ENCODE data around the gene TSGA10IP. TPM values are rescaled to one million over a fixed set of nuclear protein-coding genes. Genes with fewer than 3 reads are reported as not detected.

The TSGA10IP gene
- total and polyA plus RNA-seq, 12 donors: 0.01 TPM; not detected in 11

GRCh38 chr11:65982824-65983588 is 37.7 kb downstream of the TSGA10IP start:
- no peak overlapping the region for H3K4me3 ChIP-seq
- TF ChIP-seq CTCF (IDR thresholded peaks at IDR 0.05): no peak
- ATAC-seq (no peak), DNase-seq (no peak)
- peaks cover 0 to 23% (median 14%) of the 10 kb centered on the region in 9 donors for H3K36me3 ChIP-seq
- H3K4me1 ChIP-seq: peaks cover 0 to 6% (median 0%) of the 10 kb centered on the region in 9 donors
- no peaks in the 10 kb centered on the region for H3K9me3 ChIP-seq
- 73 to 78% methylated on average over 22 of the region's 22 CpGs for WGBS, 2 donors
- no peaks in the 10 kb centered on the region for H3K27me3 ChIP-seq
- intact Hi-C loops (cut with DNase I): loop anchor here in 5 of 10 donors (5.0 to 10.0 kb wide), 5 partner anchors 101 to 358 kb away; partner anchors contain the start of genes RNASEH2C (in 1 of the 5) and SIPA1 (in 1 of the 5)
- H3K27ac ChIP-seq: no peak overlapping the region

- 77 to 79% methylated on average over 5 of the region's 5 CpGs for WGBS, 2 donors
- no peak for TF ChIP-seq CTCF (IDR thresholded peaks at IDR 0.05)
- peaks cover 0 to 17% (median 9%) of the 10 kb centered on the region in 9 donors for H3K36me3 ChIP-seq
- ATAC-seq (no peak), DNase-seq (no peak)
- no peaks in the 10 kb centered on the region for H3K27me3 ChIP-seq
- intact Hi-C loops (cut with DNase I): loop anchor here in 5 of 10 donors (5.0 to 10.0 kb wide), 5 partner anchors 101 to 359 kb away; partner anchors contain the start of genes RNASEH2C (in 1 of the 5) and SIPA1 (in 1 of the 5)
- no peak overlapping the region for H3K27ac ChIP-seq
- peaks cover 0 to 6% (median 0%) of the 10 kb centered on the region in 9 donors for H3K4me1 ChIP-seq
- H3K4me3 ChIP-seq: no peak overlapping the region
- no peaks in the 10 kb centered on the region for H3K9me3 ChIP-seq
Observed at GRCh38 chr11:65983589-65983987, 38.3 kb downstream of the TSGA10IP start.

- H3K27ac ChIP-seq: no peak overlapping the region
- H3K4me3 ChIP-seq: no peak overlapping the region
- ATAC-seq (no peak), DNase-seq (no peak)
- H3K27me3 ChIP-seq: no peaks in the 10 kb centered on the region
- TF ChIP-seq CTCF (IDR thresholded peaks at IDR 0.05): no peak
- no peaks in the 10 kb centered on the region for H3K9me3 ChIP-seq
- intact Hi-C loops (cut with DNase I): loop anchor here in 9 of 10 donors (5.0 to 10.0 kb wide), 11 partner anchors 100 to 1475 kb away; partner anchors contain the start of genes KAT5 (in 2 of the 9), AP5B1 (in 1 of the 9), FIBP (in 1 of the 9) and RNASEH2C (in 1 of the 9)
- peaks cover 0 to 9% (median 0%) of the 10 kb centered on the region in 9 donors for H3K36me3 ChIP-seq
- peaks cover 0 to 10% (median 0%) of the 10 kb centered on the region in 9 donors for H3K4me1 ChIP-seq
- WGBS, 2 donors: 79 to 92% methylated on average over 9 of the region's 9 CpGs
Observed at GRCh38 chr11:65987336-65987735, 42.1 kb downstream of the TSGA10IP start.

- peak; percentile 96 to 99 (median 98) for ATAC-seq
- peak; percentile 56 to 93 for DNase-seq
- H3K4me1 ChIP-seq: peaks cover 0 to 10% (median 0%) of the 10 kb centered on the region in 9 donors
- no peak overlapping the region for H3K4me3 ChIP-seq
- no peaks in the 10 kb centered on the region for H3K27me3 ChIP-seq
- peaks cover 0 to 12% (median 0%) of the 10 kb centered on the region in 9 donors for H3K36me3 ChIP-seq
- 21 to 22% methylated on average over 10 of the region's 10 CpGs for WGBS, 2 donors
- peak; percentile 77 to 99 (median 91) for TF ChIP-seq CTCF (IDR thresholded peaks at IDR 0.05)
- no peaks in the 10 kb centered on the region for H3K9me3 ChIP-seq
- no peak overlapping the region for H3K27ac ChIP-seq
- intact Hi-C loops (cut with DNase I): loop anchor here in 9 of 10 donors (1.0 to 10.0 kb wide), 13 partner anchors 102 to 1473 kb away; partner anchors contain the start of genes KAT5 (in 2 of the 9), AP5B1 (in 1 of the 9), FIBP (in 1 of the 9) and RNASEH2C (in 1 of the 9)
Observed at GRCh38 chr11:65988791-65989592, 43.7 kb downstream of the TSGA10IP start.
